ENCODE measurements around the gene SMPD2.

- TF ChIP-seq CTCF (IDR thresholded peaks at IDR 0.05) (no peak), EZH2 (IDR thresholded peaks at IDR 0.05; ENCODE audit: borderline replicate concordance, insufficient read depth, low read depth, low read length, poor library complexity, severe bottlenecking) (no peak)
These were observed 16.4 kb downstream of the SMPD2 start for GRCh38 chr6:109456710-109457561.
